Breast epithelium (tissue), 3 donors: Measurements from ENCODE around the gene MUC6.

Experiments used
- POLR2A ChIP-seq: fragments of 450-650 bp; IDR thresholded peaks from one replicate; pipeline ENCODE4 v1.6.1; 2016; ENCODE audit warnings: antibody characterized with exemption, mild to moderate bottlenecking, moderate library complexity
- POLR2AphosphoS5 ChIP-seq, 3 donors: sonication (generic); formaldehyde crosslinking; IDR thresholded peaks; one replicate each; pipeline ENCODE4 v1.6.1; 2017; ENCODE audit warnings: antibody characterized with exemption in 3 of 3
- TF ChIP-seq, protein P1 (sequence below), 3 donors: fragments of 450-650 bp; IDR thresholded peaks; one replicate each; pipeline ENCODE4 v1.5.1; 2016 to 2017; ENCODE audit warnings: antibody characterized with exemption in 3 of 3, mild to moderate bottlenecking in 3 of 3, moderate library complexity in 3 of 3

DNA sequence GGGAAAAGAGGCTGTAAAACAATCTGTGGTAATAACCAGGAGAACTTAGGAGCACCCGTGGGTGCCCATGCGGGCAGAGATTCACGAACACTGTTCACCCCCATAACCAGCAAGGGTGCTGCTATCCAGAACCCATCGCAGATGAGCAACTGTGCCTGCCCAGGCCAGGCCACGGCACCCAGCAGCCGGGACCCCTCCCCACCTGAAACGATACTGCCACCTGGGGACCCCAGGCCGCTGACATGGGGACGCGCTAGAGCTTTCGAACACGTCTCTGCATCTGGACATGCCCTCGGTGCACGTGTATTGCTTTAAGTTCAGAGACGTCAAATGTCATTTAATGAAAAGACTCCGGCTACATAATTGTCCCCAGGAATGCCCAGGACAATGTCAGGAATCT, 23.9 kb upstream of the MUC6 start:
- TF ChIP-seq POLR2AphosphoS5 (IDR thresholded peaks at IDR 0.05): no peak
- TF ChIP-seq, protein P1, sequence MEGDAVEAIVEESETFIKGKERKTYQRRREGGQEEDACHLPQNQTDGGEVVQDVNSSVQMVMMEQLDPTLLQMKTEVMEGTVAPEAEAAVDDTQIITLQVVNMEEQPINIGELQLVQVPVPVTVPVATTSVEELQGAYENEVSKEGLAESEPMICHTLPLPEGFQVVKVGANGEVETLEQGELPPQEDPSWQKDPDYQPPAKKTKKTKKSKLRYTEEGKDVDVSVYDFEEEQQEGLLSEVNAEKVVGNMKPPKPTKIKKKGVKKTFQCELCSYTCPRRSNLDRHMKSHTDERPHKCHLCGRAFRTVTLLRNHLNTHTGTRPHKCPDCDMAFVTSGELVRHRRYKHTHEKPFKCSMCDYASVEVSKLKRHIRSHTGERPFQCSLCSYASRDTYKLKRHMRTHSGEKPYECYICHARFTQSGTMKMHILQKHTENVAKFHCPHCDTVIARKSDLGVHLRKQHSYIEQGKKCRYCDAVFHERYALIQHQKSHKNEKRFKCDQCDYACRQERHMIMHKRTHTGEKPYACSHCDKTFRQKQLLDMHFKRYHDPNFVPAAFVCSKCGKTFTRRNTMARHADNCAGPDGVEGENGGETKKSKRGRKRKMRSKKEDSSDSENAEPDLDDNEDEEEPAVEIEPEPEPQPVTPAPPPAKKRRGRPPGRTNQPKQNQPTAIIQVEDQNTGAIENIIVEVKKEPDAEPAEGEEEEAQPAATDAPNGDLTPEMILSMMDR (IDR thresholded peaks at IDR 0.05): no peak
- no peak for TF ChIP-seq POLR2A
